Measurements from ENCODE around the gene TMEM18. TPM values are rescaled to one million over a fixed set of nuclear protein-coding genes. Genes with fewer than 3 reads are reported as not detected.

The TMEM18 gene
- total RNA-seq, 1 experiment from 2014 or later: 49.6 TPM

- TF ChIP-seq, protein P1, sequence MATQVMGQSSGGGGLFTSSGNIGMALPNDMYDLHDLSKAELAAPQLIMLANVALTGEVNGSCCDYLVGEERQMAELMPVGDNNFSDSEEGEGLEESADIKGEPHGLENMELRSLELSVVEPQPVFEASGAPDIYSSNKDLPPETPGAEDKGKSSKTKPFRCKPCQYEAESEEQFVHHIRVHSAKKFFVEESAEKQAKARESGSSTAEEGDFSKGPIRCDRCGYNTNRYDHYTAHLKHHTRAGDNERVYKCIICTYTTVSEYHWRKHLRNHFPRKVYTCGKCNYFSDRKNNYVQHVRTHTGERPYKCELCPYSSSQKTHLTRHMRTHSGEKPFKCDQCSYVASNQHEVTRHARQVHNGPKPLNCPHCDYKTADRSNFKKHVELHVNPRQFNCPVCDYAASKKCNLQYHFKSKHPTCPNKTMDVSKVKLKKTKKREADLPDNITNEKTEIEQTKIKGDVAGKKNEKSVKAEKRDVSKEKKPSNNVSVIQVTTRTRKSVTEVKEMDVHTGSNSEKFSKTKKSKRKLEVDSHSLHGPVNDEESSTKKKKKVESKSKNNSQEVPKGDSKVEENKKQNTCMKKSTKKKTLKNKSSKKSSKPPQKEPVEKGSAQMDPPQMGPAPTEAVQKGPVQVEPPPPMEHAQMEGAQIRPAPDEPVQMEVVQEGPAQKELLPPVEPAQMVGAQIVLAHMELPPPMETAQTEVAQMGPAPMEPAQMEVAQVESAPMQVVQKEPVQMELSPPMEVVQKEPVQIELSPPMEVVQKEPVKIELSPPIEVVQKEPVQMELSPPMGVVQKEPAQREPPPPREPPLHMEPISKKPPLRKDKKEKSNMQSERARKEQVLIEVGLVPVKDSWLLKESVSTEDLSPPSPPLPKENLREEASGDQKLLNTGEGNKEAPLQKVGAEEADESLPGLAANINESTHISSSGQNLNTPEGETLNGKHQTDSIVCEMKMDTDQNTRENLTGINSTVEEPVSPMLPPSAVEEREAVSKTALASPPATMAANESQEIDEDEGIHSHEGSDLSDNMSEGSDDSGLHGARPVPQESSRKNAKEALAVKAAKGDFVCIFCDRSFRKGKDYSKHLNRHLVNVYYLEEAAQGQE (IDR thresholded peaks at IDR 0.05; ENCODE audit: insufficient read depth in 1 of 2, low read depth in 2 of 2, low read length in 1 of 2): no peak
- no peak for TF ChIP-seq POLR2AphosphoS5 (IDR thresholded peaks at IDR 0.05; ENCODE audit: low read depth, low read length)
- TF ChIP-seq, protein P2, sequence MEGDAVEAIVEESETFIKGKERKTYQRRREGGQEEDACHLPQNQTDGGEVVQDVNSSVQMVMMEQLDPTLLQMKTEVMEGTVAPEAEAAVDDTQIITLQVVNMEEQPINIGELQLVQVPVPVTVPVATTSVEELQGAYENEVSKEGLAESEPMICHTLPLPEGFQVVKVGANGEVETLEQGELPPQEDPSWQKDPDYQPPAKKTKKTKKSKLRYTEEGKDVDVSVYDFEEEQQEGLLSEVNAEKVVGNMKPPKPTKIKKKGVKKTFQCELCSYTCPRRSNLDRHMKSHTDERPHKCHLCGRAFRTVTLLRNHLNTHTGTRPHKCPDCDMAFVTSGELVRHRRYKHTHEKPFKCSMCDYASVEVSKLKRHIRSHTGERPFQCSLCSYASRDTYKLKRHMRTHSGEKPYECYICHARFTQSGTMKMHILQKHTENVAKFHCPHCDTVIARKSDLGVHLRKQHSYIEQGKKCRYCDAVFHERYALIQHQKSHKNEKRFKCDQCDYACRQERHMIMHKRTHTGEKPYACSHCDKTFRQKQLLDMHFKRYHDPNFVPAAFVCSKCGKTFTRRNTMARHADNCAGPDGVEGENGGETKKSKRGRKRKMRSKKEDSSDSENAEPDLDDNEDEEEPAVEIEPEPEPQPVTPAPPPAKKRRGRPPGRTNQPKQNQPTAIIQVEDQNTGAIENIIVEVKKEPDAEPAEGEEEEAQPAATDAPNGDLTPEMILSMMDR (IDR thresholded peaks at IDR 0.05): no peak
- TF ChIP-seq TCF7L2 (IDR thresholded peaks at IDR 0.05; ENCODE audit: low read depth, low read length): no peak
- TF ChIP-seq SIN3A (IDR thresholded peaks at IDR 0.05; ENCODE audit: borderline replicate concordance, insufficient read depth, low read depth, low read length): no peak
- CTCF ChIA-PET: no interaction called here
- Histone ChIP-seq H3K4me3 (ENCODE audit: low read depth in 2 of 2, low read length in 2 of 2) (no peak overlapping the region), H3K27ac (ENCODE audit: low read length) (no peak overlapping the region), H3K27me3 (ENCODE audit: control insufficient read depth, insufficient read depth, low read length) (no peaks in the 10 kb centered on the region), H3K36me3 (ENCODE audit: control insufficient read depth, insufficient read depth, low read length) (peaks cover 15% of the 10 kb centered on the region), H3K9me3 (ENCODE audit: control insufficient read depth, insufficient read depth, low read depth, low read length) (peaks cover 23% of the 10 kb centered on the region; the same call in 1 of the 2 replicates), H3K4me1 (ENCODE audit: control insufficient read depth, insufficient read depth, low read length) (peaks cover 15% of the 10 kb centered on the region)
- DNase-seq (ENCODE audit: low read depth, low spot score) (no peak), ATAC-seq (no peak)
- intact Hi-C loops (cut with micrococcal nuclease; ENCODE audit: unreplicated experiment): no loop called here
- POLR2A ChIA-PET: no interaction called here
- in situ Hi-C loops (cut with HindIII; ENCODE audit: low pct_unique_long_range_greater_than_20kb, low sequenced_read_pairs): no loop called here
- no TSS peak for BruUV-seq (replicated peaks)
These were observed 6.6 kb downstream of the TMEM18 start for GRCh38 chr2:670637-671036.

DNA sequence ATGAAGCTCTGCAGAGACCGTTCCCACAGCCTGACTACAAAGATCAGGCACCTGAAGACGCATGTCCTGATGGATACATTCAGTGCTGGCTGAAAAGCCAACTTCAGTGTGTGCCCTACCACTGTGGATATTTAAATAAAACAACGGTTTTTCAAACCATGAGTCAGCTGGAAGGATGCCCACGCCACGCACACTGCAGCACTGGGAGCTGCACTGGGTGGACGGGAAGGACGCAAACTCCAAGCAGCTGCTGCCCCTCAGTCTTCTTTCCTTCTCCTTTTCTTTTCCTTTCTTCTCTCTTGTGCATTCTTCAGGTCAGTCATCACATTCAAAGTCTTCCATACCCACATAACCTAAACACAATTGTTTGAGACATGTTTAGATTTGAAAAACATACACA lies 7.9 kb downstream of the TMEM18 start:
- DNase-seq (ENCODE audit: low read depth, low spot score) (no peak), ATAC-seq (no peak)
- Histone ChIP-seq H3K4me3 (ENCODE audit: low read depth in 2 of 2, low read length in 2 of 2) (no peak overlapping the region), H3K4me1 (ENCODE audit: control insufficient read depth, insufficient read depth, low read length) (peaks cover 2% of the 10 kb centered on the region; the same call in 1 of the 2 replicates), H3K36me3 (ENCODE audit: control insufficient read depth, insufficient read depth, low read length) (peaks cover 15% of the 10 kb centered on the region), H3K27ac (ENCODE audit: low read length) (no peak overlapping the region), H3K9me3 (ENCODE audit: control insufficient read depth, insufficient read depth, low read depth, low read length) (peaks cover 23% of the 10 kb centered on the region; the same call in 1 of the 2 replicates), H3K27me3 (ENCODE audit: control insufficient read depth, insufficient read depth, low read length) (no peaks in the 10 kb centered on the region)
- TF ChIP-seq, protein P1 (IDR thresholded peaks at IDR 0.05; ENCODE audit: insufficient read depth in 1 of 2, low read depth in 2 of 2, low read length in 1 of 2): no peak
- TF ChIP-seq, protein P2 (IDR thresholded peaks at IDR 0.05): no peak
- no peak for TF ChIP-seq POLR2AphosphoS5 (IDR thresholded peaks at IDR 0.05; ENCODE audit: low read depth, low read length)
- TF ChIP-seq SIN3A (IDR thresholded peaks at IDR 0.05; ENCODE audit: borderline replicate concordance, insufficient read depth, low read depth, low read length): no peak
- no peak for TF ChIP-seq TCF7L2 (IDR thresholded peaks at IDR 0.05; ENCODE audit: low read depth, low read length)
- ChIA-PET POLR2A (no interaction called here), CTCF (no interaction called here)
- intact Hi-C loops (cut with micrococcal nuclease; ENCODE audit: unreplicated experiment) (no loop called here), in situ Hi-C loops (cut with HindIII; ENCODE audit: low pct_unique_long_range_greater_than_20kb, low sequenced_read_pairs) (no loop called here)
- BruUV-seq (replicated peaks): TSS peak; percentile 52
